IPS-18c (cell line): ENCODE data around the gene RXRG.

Experiments used
- H3K4me3 ChIP-seq: 2 replicates; pipeline ENCODE4 v1.7.0; 2013; ENCODE audit warnings: low read depth, mild to moderate bottlenecking, low read length, moderate library complexity; ENCODE audit not compliant: insufficient read depth
- H3K9me3 ChIP-seq: one replicate; pipeline ENCODE4 v1.6.1; 2013; ENCODE audit warnings: mild to moderate bottlenecking, low read length, moderate library complexity; ENCODE audit not compliant: control insufficient read depth, insufficient read depth

The RXRG gene

GRCh38 chr1:165455111-165455510, 10.2 kb upstream of the RXRG start:
- no peaks in the 10 kb centered on the region for H3K9me3 ChIP-seq
- no peak overlapping the region for H3K4me3 ChIP-seq

GRCh38 chr1:165454091-165454610, 9.2 kb upstream of the RXRG start:
- Histone ChIP-seq H3K4me3 (no peak overlapping the region), H3K9me3 (no peaks in the 10 kb centered on the region)

GRCh38 chr1:165452336-165453130, 7.6 kb upstream of the RXRG start:
- no peaks in the 10 kb centered on the region for H3K9me3 ChIP-seq
- no peak overlapping the region for H3K4me3 ChIP-seq

GRCh38 chr1:165451691-165452090, 6.8 kb upstream of the RXRG start:
- no peaks in the 10 kb centered on the region for H3K9me3 ChIP-seq
- no peak overlapping the region for H3K4me3 ChIP-seq

GRCh38 chr1:165449131-165449530, 4.2 kb upstream of the RXRG start:
- no peaks in the 10 kb centered on the region for H3K9me3 ChIP-seq
- no peak overlapping the region for H3K4me3 ChIP-seq

GRCh38 chr1:165445388-165445787, 462 bp upstream of the RXRG start:
- no peaks in the 10 kb centered on the region for H3K9me3 ChIP-seq
- peak overlapping the region; percentile 16; the same call in 1 of the 2 replicates for H3K4me3 ChIP-seq

GRCh38 chr1:165443539-165444311, 1.2 kb downstream of the RXRG start:
- H3K9me3 ChIP-seq, result no peaks in the 10 kb centered on the region
- no peak overlapping the region for H3K4me3 ChIP-seq

GRCh38 chr1:165442653-165443052, 2.3 kb downstream of the RXRG start:
- H3K4me3 ChIP-seq, result no peak overlapping the region
- H3K9me3 ChIP-seq, result no peaks in the 10 kb centered on the region

GRCh38 chr1:165442053-165442452, 2.9 kb downstream of the RXRG start:
- no peaks in the 10 kb centered on the region for H3K9me3 ChIP-seq
- no peak overlapping the region for H3K4me3 ChIP-seq

- H3K9me3 ChIP-seq, result no peaks in the 10 kb centered on the region
- H3K4me3 ChIP-seq, result no peak overlapping the region
Observed at GRCh38 chr1:165441166-165441880, 3.6 kb downstream of the RXRG start.

- H3K9me3 ChIP-seq, result no peaks in the 10 kb centered on the region
- H3K4me3 ChIP-seq, result no peak overlapping the region
Observed at GRCh38 chr1:165439330-165439729, 5.6 kb downstream of the RXRG start.

GRCh38 chr1:165436994-165437393, 7.9 kb downstream of the RXRG start:
- Histone ChIP-seq H3K4me3 (no peak overlapping the region), H3K9me3 (no peaks in the 10 kb centered on the region)

GRCh38 chr1:165435801-165436200, 9.1 kb downstream of the RXRG start:
- Histone ChIP-seq H3K9me3 (no peaks in the 10 kb centered on the region), H3K4me3 (no peak overlapping the region)

- no peaks in the 10 kb centered on the region for H3K9me3 ChIP-seq
- H3K4me3 ChIP-seq, result no peak overlapping the region
Observed at GRCh38 chr1:165434281-165434680, 10.6 kb downstream of the RXRG start.

GRCh38 chr1:165431079-165431478, 13.8 kb downstream of the RXRG start:
- H3K4me3 ChIP-seq, result no peak overlapping the region

GRCh38 chr1:165426745-165427144, 18.2 kb downstream of the RXRG start:
- H3K4me3 ChIP-seq, result no peak overlapping the region
- H3K9me3 ChIP-seq, result no peaks in the 10 kb centered on the region

More at GRCh38 chr1:165431079-165431478, 13.8 kb downstream of the RXRG start:
- H3K9me3 ChIP-seq, result no peaks in the 10 kb centered on the region

- Histone ChIP-seq H3K9me3 (no peaks in the 10 kb centered on the region), H3K4me3 (no peak overlapping the region)
Observed at GRCh38 chr1:165425621-165426020, 19.3 kb downstream of the RXRG start.
